RWPE2 (cell line): ENCODE data around the gene CNPPD1.

Experiments
- ATAC-seq: fragments of 200-7000 bp; cut with Tn5 transposase; 3 replicates; pipeline ENCODE4 v1.9.1; 2021; ENCODE audit warnings: low read depth
- DNase-seq: peaks from one replicate; pipeline ENCODE4 v3.0.0-alpha.2; 2020; ENCODE audit warnings: low spot score
- H3K27ac ChIP-seq: fragments of 450-650 bp; 2 replicates; pipeline ENCODE4 v1.5.1; 2017; ENCODE audit warnings: mild to moderate bottlenecking; ENCODE audit not compliant: poor library complexity, severe bottlenecking
- H3K27me3 ChIP-seq: fragments of 250-450 bp; sonication (Bioruptor Pico); 2 replicates; pipeline ENCODE4 v1.5.1; 2021; ENCODE audit warnings: mild to moderate bottlenecking, moderate library complexity; ENCODE audit not compliant: insufficient read depth, poor library complexity, severe bottlenecking
- H3K36me3 ChIP-seq: fragments of 250-450 bp; sonication (Bioruptor Pico); 2 replicates; pipeline ENCODE4 v1.5.1; 2020; ENCODE audit warnings: low read depth, mild to moderate bottlenecking, moderate library complexity
- H3K4me1 ChIP-seq: fragments of 250-450 bp; sonication (Bioruptor Pico); 2 replicates; pipeline ENCODE4 v1.5.1; 2021; ENCODE audit warnings: mild to moderate bottlenecking, moderate library complexity; ENCODE audit not compliant: insufficient read depth, poor library complexity, severe bottlenecking
- H3K4me3 ChIP-seq: fragments of 250-450 bp; sonication (Bioruptor Pico); 2 replicates; pipeline ENCODE4 v1.5.1; 2021; ENCODE audit warnings: mild to moderate bottlenecking, moderate library complexity; ENCODE audit not compliant: severe bottlenecking
- H3K9me3 ChIP-seq: fragments of 250-450 bp; sonication (Bioruptor Pico); 2 replicates; pipeline ENCODE4 v1.5.1; 2021; ENCODE audit warnings: mild to moderate bottlenecking, moderate library complexity; ENCODE audit not compliant: severe bottlenecking
- TF ChIP-seq, protein P1 (sequence below): fragments of 450-650 bp; IDR thresholded peaks from one replicate; pipeline ENCODE4 v1.5.1; 2017; ENCODE audit warnings: mild to moderate bottlenecking, moderate library complexity; ENCODE audit not compliant: poor library complexity, severe bottlenecking

CNPPD1 gene

DNA sequence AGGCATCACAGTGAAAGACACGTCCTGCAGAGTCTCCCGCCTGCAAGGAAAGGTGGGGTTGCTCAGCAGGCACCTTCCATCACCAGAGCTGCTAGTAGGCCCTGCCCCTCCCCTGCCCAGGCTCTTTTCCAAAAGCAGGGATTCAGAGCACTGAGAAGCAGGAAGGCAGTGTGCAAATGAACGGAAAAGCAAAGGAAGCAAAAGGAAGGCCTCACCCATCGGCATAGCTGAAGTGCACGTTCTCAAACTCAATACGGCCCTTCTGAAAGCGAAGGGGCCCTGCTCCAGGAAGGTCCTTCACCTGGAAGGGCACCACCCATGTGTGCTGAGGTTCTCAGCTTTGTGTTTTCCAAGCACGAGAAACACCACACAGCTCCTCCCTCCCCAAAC, 36.3 kb upstream of the CNPPD1 start:
- Histone ChIP-seq H3K27me3 (no peaks in the 10 kb centered on the region), H3K36me3 (peaks cover 51% of the 10 kb centered on the region), H3K4me1 (peaks cover 4% of the 10 kb centered on the region), H3K9me3 (no peaks in the 10 kb centered on the region), H3K4me3 (no peak overlapping the region), H3K27ac (no peak overlapping the region)
- ATAC-seq (no peak), DNase-seq (no peak)
- TF ChIP-seq, protein P1, sequence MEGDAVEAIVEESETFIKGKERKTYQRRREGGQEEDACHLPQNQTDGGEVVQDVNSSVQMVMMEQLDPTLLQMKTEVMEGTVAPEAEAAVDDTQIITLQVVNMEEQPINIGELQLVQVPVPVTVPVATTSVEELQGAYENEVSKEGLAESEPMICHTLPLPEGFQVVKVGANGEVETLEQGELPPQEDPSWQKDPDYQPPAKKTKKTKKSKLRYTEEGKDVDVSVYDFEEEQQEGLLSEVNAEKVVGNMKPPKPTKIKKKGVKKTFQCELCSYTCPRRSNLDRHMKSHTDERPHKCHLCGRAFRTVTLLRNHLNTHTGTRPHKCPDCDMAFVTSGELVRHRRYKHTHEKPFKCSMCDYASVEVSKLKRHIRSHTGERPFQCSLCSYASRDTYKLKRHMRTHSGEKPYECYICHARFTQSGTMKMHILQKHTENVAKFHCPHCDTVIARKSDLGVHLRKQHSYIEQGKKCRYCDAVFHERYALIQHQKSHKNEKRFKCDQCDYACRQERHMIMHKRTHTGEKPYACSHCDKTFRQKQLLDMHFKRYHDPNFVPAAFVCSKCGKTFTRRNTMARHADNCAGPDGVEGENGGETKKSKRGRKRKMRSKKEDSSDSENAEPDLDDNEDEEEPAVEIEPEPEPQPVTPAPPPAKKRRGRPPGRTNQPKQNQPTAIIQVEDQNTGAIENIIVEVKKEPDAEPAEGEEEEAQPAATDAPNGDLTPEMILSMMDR, result no peak

DNA sequence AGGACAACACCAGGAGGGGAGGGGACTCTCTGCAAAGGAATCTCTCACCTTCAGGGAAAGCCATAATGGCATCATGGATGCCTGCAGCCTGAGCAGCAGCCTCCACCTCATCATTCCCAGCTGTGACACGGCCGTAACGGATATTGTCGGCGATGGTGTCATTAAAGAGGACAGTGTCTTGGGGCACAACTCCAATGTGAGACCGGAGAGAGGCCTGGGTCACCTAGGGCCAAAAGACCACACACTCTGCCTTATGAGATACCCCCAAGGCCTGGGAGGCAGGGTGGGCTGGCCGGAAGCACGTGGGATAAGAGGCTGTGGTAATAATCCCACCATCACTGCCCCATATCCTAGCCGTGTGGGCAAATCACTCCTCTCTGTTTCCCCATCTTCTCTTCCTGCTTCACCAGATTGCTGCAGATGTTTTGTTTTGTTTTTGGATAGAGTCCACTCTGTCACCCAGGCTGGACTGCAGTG, 34.2 kb upstream of the CNPPD1 start:
- Histone ChIP-seq H3K4me3 (no peak overlapping the region), H3K36me3 (peaks cover 46% of the 10 kb centered on the region), H3K27me3 (no peaks in the 10 kb centered on the region), H3K27ac (no peak overlapping the region), H3K9me3 (no peaks in the 10 kb centered on the region), H3K4me1 (peaks cover 7% of the 10 kb centered on the region)
- ATAC-seq (no peak), DNase-seq (no peak)
- TF ChIP-seq, protein P1, result no peak

- peaks cover 42% of the 10 kb centered on the region for H3K36me3 ChIP-seq
- no peaks in the 10 kb centered on the region for H3K27me3 ChIP-seq
Measured at GRCh38 chr2:219210196-219210885, 33.6 kb upstream of the CNPPD1 start.

GRCh38 chr2:219209236-219210195, 32.8 kb upstream of the CNPPD1 start:
- H3K4me3 ChIP-seq, result no peak overlapping the region
- no peaks in the 10 kb centered on the region for H3K9me3 ChIP-seq
- peaks cover 33% of the 10 kb centered on the region for H3K36me3 ChIP-seq
- no peak for DNase-seq
- no peaks in the 10 kb centered on the region for H3K27me3 ChIP-seq
- peaks cover 7% of the 10 kb centered on the region for H3K4me1 ChIP-seq
- no peak overlapping the region for H3K27ac ChIP-seq
- no peak for ATAC-seq
- TF ChIP-seq, protein P1, result no peak

More at GRCh38 chr2:219210196-219210885, 33.6 kb upstream of the CNPPD1 start:
- H3K4me3 ChIP-seq, result no peak overlapping the region
- TF ChIP-seq, protein P1, result no peak
- H3K4me1 ChIP-seq, result peaks cover 7% of the 10 kb centered on the region
- H3K27ac ChIP-seq, result no peak overlapping the region
- DNase-seq, result no peak
- ATAC-seq, result no peak
- no peaks in the 10 kb centered on the region for H3K9me3 ChIP-seq
